ENCODE measurements around the gene TRABD. TPM values are rescaled to one million over a fixed set of nuclear protein-coding genes. Genes with fewer than 3 reads are reported as not detected.

TRABD gene
- total RNA-seq, 1 experiment from 2014 or later, result 33.5 TPM

DNA sequence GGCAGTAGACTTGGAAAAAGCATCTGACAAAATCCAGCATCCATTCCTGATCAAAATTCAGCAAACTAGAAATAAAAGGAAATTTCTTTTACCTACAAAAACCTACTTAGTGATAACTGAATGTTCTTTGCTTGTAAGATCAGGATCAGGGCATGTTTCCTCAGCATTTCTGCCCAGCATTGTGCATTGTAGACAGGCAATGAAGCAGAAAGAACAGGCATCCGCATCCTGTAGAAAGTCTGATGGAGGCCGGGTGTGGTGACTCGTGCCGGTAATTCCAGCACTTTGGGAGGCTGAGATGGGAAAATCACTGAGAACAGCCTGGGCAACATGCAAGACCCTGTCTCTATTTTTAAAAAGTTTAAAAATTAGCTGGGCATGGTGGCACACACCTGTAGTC, 47.7 kb upstream of the TRABD start:
- no peak overlapping the region for H3K4me3 Mint-ChIP-seq (ENCODE audit: unreplicated experiment)
- Histone ChIP-seq H3K4me1 (peaks cover 12% of the 10 kb centered on the region), H3K27me3 (replicated peaks; ENCODE audit: control insufficient read depth, insufficient read depth, low read length) (no peaks in the 10 kb centered on the region), H3K9me3 (no peaks in the 10 kb centered on the region), H3K4me3 (ENCODE audit: low read depth, low read length) (no peak overlapping the region), H3K36me3 (ENCODE audit: control insufficient read depth, insufficient read depth, low read length) (no peaks in the 10 kb centered on the region)
- no peaks in the 10 kb centered on the region for H3K9me3 Mint-ChIP-seq (ENCODE audit: unreplicated experiment)
- no peak for DNase-seq
- no peaks in the 10 kb centered on the region for H3K36me3 Mint-ChIP-seq (ENCODE audit: insufficient read depth, unreplicated experiment)
- CTCF ChIA-PET, result no interaction called here
- POLR2A ChIA-PET, result no interaction called here
- H3K4me1 Mint-ChIP-seq (ENCODE audit: low read depth, unreplicated experiment), result peaks cover 8% of the 10 kb centered on the region
- no peaks in the 10 kb centered on the region for H3K27me3 Mint-ChIP-seq (ENCODE audit: insufficient read depth, unreplicated experiment)
- intact Hi-C loops (cut with micrococcal nuclease; ENCODE audit: unreplicated experiment), result no loop called here
- BruUV-seq (replicated peaks), result no TSS peak
- no peak for TF ChIP-seq CTCF (IDR thresholded peaks at IDR 0.05; ENCODE audit: insufficient read depth in 1 of 2, low read depth in 1 of 2, low read length in 1 of 2, severe bottlenecking in 1 of 2, unreplicated experiment in 1 of 2)
- H3K27ac Mint-ChIP-seq (ENCODE audit: unreplicated experiment), result no peak overlapping the region

- Mint-ChIP-seq H3K4me1 (ENCODE audit: low read depth, unreplicated experiment) (peaks cover 8% of the 10 kb centered on the region), H3K9me3 (ENCODE audit: unreplicated experiment) (no peaks in the 10 kb centered on the region), H3K36me3 (ENCODE audit: insufficient read depth, unreplicated experiment) (no peaks in the 10 kb centered on the region), H3K27ac (ENCODE audit: unreplicated experiment) (no peak overlapping the region), H3K27me3 (ENCODE audit: insufficient read depth, unreplicated experiment) (no peaks in the 10 kb centered on the region), H3K4me3 (ENCODE audit: unreplicated experiment) (no peak overlapping the region)
- Histone ChIP-seq H3K9me3 (no peaks in the 10 kb centered on the region), H3K27me3 (replicated peaks; ENCODE audit: control insufficient read depth, insufficient read depth, low read length) (no peaks in the 10 kb centered on the region), H3K4me3 (ENCODE audit: low read depth, low read length) (no peak overlapping the region), H3K36me3 (ENCODE audit: control insufficient read depth, insufficient read depth, low read length) (no peaks in the 10 kb centered on the region), H3K4me1 (peaks cover 12% of the 10 kb centered on the region)
- no peak for TF ChIP-seq CTCF (IDR thresholded peaks at IDR 0.05; ENCODE audit: insufficient read depth in 1 of 2, low read depth in 1 of 2, low read length in 1 of 2, severe bottlenecking in 1 of 2, unreplicated experiment in 1 of 2)
- ChIA-PET POLR2A (no interaction called here), CTCF (no interaction called here)
- no peak for DNase-seq
- intact Hi-C loops (cut with micrococcal nuclease; ENCODE audit: unreplicated experiment), result no loop called here
- no TSS peak for BruUV-seq (replicated peaks)
These were observed 46.7 kb upstream of the TRABD start for GRCh38 chr22:50138988-50139387.

- Histone ChIP-seq H3K4me3 (ENCODE audit: low read depth, low read length) (no peak overlapping the region), H3K27me3 (replicated peaks; ENCODE audit: control insufficient read depth, insufficient read depth, low read length) (no peaks in the 10 kb centered on the region), H3K4me1 (peaks cover 12% of the 10 kb centered on the region), H3K9me3 (no peaks in the 10 kb centered on the region), H3K36me3 (ENCODE audit: control insufficient read depth, insufficient read depth, low read length) (no peaks in the 10 kb centered on the region)
- POLR2A ChIA-PET, result no interaction called here
- Mint-ChIP-seq H3K4me1 (ENCODE audit: low read depth, unreplicated experiment) (peaks cover 8% of the 10 kb centered on the region), H3K36me3 (ENCODE audit: insufficient read depth, unreplicated experiment) (no peaks in the 10 kb centered on the region), H3K4me3 (ENCODE audit: unreplicated experiment) (no peak overlapping the region), H3K9me3 (ENCODE audit: unreplicated experiment) (no peaks in the 10 kb centered on the region), H3K27me3 (ENCODE audit: insufficient read depth, unreplicated experiment) (no peaks in the 10 kb centered on the region), H3K27ac (ENCODE audit: unreplicated experiment) (no peak overlapping the region)
- intact Hi-C loops (cut with micrococcal nuclease; ENCODE audit: unreplicated experiment), result no loop called here
- no peak for TF ChIP-seq CTCF (IDR thresholded peaks at IDR 0.05; ENCODE audit: insufficient read depth in 1 of 2, low read depth in 1 of 2, low read length in 1 of 2, severe bottlenecking in 1 of 2, unreplicated experiment in 1 of 2)
- CTCF ChIA-PET, result no interaction called here
- no TSS peak for BruUV-seq (replicated peaks)
- no peak for DNase-seq
These were observed 45.8 kb upstream of the TRABD start for GRCh38 chr22:50139843-50140415.
